Measurements from ENCODE around the gene METTL6.
"Not testable (repeated sequence)": the region's sequence is repeated elsewhere in the genome, so short reads cannot be mapped to it uniquely, and the experiment has no call there.

Gene METTL6

DNA sequence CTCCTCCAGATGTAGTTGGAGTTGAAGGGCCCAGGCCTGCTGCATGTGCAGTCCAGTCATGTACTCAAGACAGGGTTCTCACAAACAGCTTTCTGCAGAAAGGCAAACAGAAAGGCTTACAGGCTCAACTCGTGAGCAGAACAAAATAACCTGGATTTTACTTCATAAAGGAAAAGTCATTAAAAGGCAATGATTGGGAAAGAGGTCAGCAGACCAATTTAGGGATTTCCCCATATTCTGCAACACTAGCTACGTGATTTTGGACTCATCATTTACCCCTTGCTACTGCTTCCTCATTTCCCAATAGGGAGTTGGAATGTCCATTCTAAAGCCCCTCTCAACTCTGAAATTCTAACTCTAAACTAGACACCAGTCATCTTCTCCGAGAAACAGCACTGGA is 18.1 kb downstream of the METTL6 start:
- Histone ChIP-seq H3K4me1 (ENCODE audit: control insufficient read depth in 1 of 2, insufficient read depth in 2 of 2, low read length in 2 of 2) (no peaks in the 10 kb centered on the region), H3K9ac (ENCODE audit: low read depth in 1 of 2, low read length in 2 of 2) (no peak overlapping the region), H3K36me3 (ENCODE audit: control insufficient read depth in 1 of 2, insufficient read depth in 2 of 2, low read length in 2 of 2) (peaks cover 10 to 24% of the 10 kb centered on the region in 2 donors), H3K27ac (ENCODE audit: low read depth, low read length) (no peak overlapping the region), H3K27me3 (ENCODE audit: control insufficient read depth in 1 of 2, insufficient read depth in 2 of 2, low read length in 2 of 2) (no peaks in the 10 kb centered on the region), H3K9me3 (ENCODE audit: control insufficient read depth in 1 of 2, low read length in 2 of 2) (no peaks in the 10 kb centered on the region), H3K4me3 (ENCODE audit: low read depth in 1 of 2, low read length in 2 of 2) (no peak overlapping the region)

DNA sequence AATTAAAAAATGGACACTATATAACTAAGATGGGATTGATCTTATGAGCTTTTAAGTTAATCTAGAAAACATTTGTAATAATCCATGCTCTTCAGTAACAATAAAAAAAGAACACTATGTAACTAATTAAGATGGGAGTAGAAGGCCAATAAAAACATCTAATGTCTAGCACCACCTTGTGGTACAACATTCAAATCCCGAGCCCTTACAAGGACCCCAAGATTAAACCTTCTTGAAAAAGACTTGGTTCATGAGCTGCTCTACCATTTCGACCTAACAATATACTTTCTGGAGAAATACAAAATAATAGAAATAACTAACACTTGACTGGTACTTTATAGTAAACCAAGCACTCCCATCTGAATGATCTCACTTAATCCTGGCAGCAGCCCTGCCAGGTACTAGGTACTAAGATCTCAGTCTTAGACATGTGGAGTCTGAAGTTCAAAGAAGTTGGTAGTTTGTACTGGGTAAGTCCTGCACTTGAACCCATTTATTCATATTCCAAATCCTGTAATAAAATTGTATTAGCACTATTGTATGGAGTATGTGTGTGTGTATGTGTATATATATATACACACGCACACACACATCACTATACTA is 21.8 kb downstream of the METTL6 start:
- Histone ChIP-seq H3K4me1 (ENCODE audit: control insufficient read depth in 1 of 2, insufficient read depth in 2 of 2, low read length in 2 of 2) (no peaks in the 10 kb centered on the region), H3K4me3 (ENCODE audit: low read depth in 1 of 2, low read length in 2 of 2) (no peak overlapping the region), H3K36me3 (ENCODE audit: control insufficient read depth in 1 of 2, insufficient read depth in 2 of 2, low read length in 2 of 2) (peaks cover 3% of the 10 kb centered on the region in 2 donors), H3K27ac (ENCODE audit: low read depth, low read length) (no peak overlapping the region), H3K9ac (ENCODE audit: low read depth in 1 of 2, low read length in 2 of 2) (no peak overlapping the region), H3K27me3 (ENCODE audit: control insufficient read depth in 1 of 2, insufficient read depth in 2 of 2, low read length in 2 of 2) (no peaks in the 10 kb centered on the region), H3K9me3 (ENCODE audit: control insufficient read depth in 1 of 2, low read length in 2 of 2) (no peaks in the 10 kb centered on the region)

DNA sequence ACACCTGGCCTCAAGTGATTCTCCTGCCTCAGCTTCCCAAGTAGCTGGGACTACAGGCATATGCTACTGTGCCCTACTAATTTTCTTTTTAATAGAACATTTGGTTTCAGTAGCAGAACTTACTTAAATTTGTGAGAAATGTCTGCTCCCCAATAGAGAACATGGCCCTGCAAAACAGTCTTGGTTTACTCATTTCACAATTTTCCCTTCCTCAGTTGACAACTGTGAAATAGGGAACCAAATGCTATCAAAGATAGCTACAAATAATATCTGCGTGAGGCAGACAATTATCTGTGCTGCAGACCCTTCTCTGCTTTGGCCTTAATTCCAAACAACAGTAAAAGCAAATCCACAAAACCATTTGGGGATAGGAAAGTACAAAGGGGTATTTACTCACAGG is 22.6 kb downstream of the METTL6 start:
- Histone ChIP-seq H3K9ac (ENCODE audit: low read depth in 1 of 2, low read length in 2 of 2) (no peak overlapping the region), H3K27me3 (ENCODE audit: control insufficient read depth in 1 of 2, insufficient read depth in 2 of 2, low read length in 2 of 2) (no peaks in the 10 kb centered on the region), H3K27ac (ENCODE audit: low read depth, low read length) (no peak overlapping the region), H3K36me3 (ENCODE audit: control insufficient read depth in 1 of 2, insufficient read depth in 2 of 2, low read length in 2 of 2) (peaks cover 3% of the 10 kb centered on the region in 2 donors), H3K4me1 (ENCODE audit: control insufficient read depth in 1 of 2, insufficient read depth in 2 of 2, low read length in 2 of 2) (no peaks in the 10 kb centered on the region), H3K9me3 (ENCODE audit: control insufficient read depth in 1 of 2, low read length in 2 of 2) (no peaks in the 10 kb centered on the region), H3K4me3 (ENCODE audit: low read depth in 1 of 2, low read length in 2 of 2) (no peak overlapping the region)

DNA sequence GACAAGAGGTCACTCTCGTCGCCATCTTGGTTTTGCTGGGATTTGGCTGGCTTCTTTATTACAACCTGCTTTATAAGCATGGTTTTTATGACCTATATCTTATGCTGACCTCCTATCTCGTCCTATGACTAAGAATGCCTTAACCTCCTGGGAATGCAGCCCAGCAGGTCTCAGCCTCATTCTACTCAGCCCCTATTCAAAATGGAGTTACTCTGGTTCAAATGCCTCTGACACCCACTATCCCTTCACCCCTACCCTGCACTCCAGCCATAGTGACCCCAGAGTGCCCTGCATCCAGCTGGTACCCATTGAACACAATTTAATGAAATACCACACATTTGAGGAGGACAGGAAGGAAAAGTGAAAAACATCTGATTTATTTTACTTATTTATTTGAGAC is 23.4 kb downstream of the METTL6 start:
- H3K27ac ChIP-seq (ENCODE audit: low read depth, low read length) = no peak overlapping the region
- no peaks in the 10 kb centered on the region for H3K27me3 ChIP-seq (ENCODE audit: control insufficient read depth in 1 of 2, insufficient read depth in 2 of 2, low read length in 2 of 2)
- no peaks in the 10 kb centered on the region for H3K9me3 ChIP-seq (ENCODE audit: control insufficient read depth in 1 of 2, low read length in 2 of 2)
- no peak overlapping the region for H3K4me3 ChIP-seq (ENCODE audit: low read depth in 1 of 2, low read length in 2 of 2)
- H3K36me3 ChIP-seq (ENCODE audit: control insufficient read depth in 1 of 2, insufficient read depth in 2 of 2, low read length in 2 of 2) = peaks cover 0 to 3% of the 10 kb centered on the region in 2 donors
- no peak overlapping the region for H3K9ac ChIP-seq (ENCODE audit: low read depth in 1 of 2, low read length in 2 of 2)
- H3K4me1 ChIP-seq (ENCODE audit: control insufficient read depth in 1 of 2, insufficient read depth in 2 of 2, low read length in 2 of 2) = no peaks in the 10 kb centered on the region

DNA sequence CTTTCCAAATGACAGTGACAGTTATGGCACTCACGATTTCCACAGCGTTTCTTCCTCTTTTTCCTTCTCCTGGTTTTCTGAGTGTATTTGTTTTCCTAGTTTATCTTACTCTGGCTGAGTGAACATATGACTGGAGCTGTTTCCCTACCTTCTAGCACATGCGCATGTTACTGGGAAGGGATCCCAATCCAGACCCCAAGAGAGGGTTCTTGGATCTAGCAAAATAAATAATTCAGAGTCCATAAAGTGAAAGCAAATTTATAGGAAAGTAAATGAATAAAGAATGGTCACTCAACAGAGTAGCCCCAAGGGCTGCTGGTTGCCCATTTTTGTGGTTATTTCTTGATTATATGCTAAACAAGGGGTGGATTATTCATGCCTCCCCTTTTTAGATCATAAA is 23.8 kb downstream of the METTL6 start:
- H3K27ac ChIP-seq (ENCODE audit: low read depth, low read length) = no peak overlapping the region
- no peak overlapping the region for H3K4me3 ChIP-seq (ENCODE audit: low read depth in 1 of 2, low read length in 2 of 2)
- H3K27me3 ChIP-seq (ENCODE audit: control insufficient read depth in 1 of 2, insufficient read depth in 2 of 2, low read length in 2 of 2) = no peaks in the 10 kb centered on the region
- no peaks in the 10 kb centered on the region for H3K4me1 ChIP-seq (ENCODE audit: control insufficient read depth in 1 of 2, insufficient read depth in 2 of 2, low read length in 2 of 2)
- H3K9me3 ChIP-seq (ENCODE audit: control insufficient read depth in 1 of 2, low read length in 2 of 2) = no peaks in the 10 kb centered on the region
- no peak overlapping the region for H3K9ac ChIP-seq (ENCODE audit: low read depth in 1 of 2, low read length in 2 of 2)
- H3K36me3 ChIP-seq (ENCODE audit: control insufficient read depth in 1 of 2, insufficient read depth in 2 of 2, low read length in 2 of 2) = peaks cover 0 to 3% of the 10 kb centered on the region in 2 donors

DNA sequence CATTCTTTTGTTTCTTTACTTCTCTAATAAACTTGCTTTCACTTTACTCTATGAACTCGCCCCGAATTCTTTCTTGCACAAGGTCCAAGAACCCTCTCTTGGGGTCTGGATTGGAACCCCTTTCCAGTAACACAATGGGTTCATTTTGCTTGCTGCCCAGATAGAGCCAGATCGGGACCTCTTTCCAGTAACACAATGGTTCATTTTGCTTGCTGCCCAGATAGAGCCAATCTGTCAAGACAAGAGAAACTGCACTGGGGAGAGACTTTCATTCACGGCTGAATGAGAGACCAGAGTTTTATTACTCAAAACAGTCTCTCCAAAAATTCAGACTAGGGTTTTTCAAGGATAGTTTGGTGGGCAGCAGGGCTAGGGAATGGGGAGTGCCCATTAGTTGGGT is 25.4 kb downstream of the METTL6 start:
- no peak overlapping the region for H3K4me3 ChIP-seq (ENCODE audit: low read depth in 1 of 2, low read length in 2 of 2)
- H3K4me1 ChIP-seq (ENCODE audit: control insufficient read depth in 1 of 2, insufficient read depth in 2 of 2, low read length in 2 of 2) = no peaks in the 10 kb centered on the region
- H3K27me3 ChIP-seq (ENCODE audit: control insufficient read depth in 1 of 2, insufficient read depth in 2 of 2, low read length in 2 of 2) = no peaks in the 10 kb centered on the region
- no peaks in the 10 kb centered on the region for H3K36me3 ChIP-seq (ENCODE audit: control insufficient read depth in 1 of 2, insufficient read depth in 2 of 2, low read length in 2 of 2)
- no peak overlapping the region for H3K9ac ChIP-seq (ENCODE audit: low read depth in 1 of 2, low read length in 2 of 2)
- H3K27ac ChIP-seq (ENCODE audit: low read depth, low read length) = no peak overlapping the region
- no peaks in the 10 kb centered on the region for H3K9me3 ChIP-seq (ENCODE audit: control insufficient read depth in 1 of 2, low read length in 2 of 2)

DNA sequence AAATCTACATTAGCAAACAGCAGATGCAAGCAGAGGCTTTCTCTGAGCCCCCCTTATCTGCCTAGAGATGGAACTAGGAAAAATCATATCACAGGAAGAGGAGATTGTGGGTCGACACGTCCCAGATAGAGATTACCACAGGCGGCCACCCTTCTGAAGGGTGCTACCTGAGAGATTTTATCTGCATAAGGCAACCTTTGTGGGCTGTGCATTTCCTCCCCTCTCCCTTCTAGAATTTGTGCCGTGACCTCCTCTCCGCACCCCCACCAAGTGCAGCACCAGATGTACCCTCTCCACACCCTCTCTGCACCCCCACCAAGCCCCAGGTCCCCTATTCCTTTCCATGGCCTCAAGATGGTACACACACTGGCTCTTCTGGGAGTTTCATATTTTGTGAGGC is 27.4 kb downstream of the METTL6 start:
- Histone ChIP-seq H3K36me3 (ENCODE audit: control insufficient read depth in 1 of 2, insufficient read depth in 2 of 2, low read length in 2 of 2) (no peaks in the 10 kb centered on the region), H3K27ac (ENCODE audit: low read depth, low read length) (no peak overlapping the region), H3K27me3 (ENCODE audit: control insufficient read depth in 1 of 2, insufficient read depth in 2 of 2, low read length in 2 of 2) (no peaks in the 10 kb centered on the region), H3K4me1 (ENCODE audit: control insufficient read depth in 1 of 2, insufficient read depth in 2 of 2, low read length in 2 of 2) (no peaks in the 10 kb centered on the region), H3K4me3 (ENCODE audit: low read depth in 1 of 2, low read length in 2 of 2) (no peak overlapping the region), H3K9me3 (ENCODE audit: control insufficient read depth in 1 of 2, low read length in 2 of 2) (no peaks in the 10 kb centered on the region), H3K9ac (ENCODE audit: low read depth in 1 of 2, low read length in 2 of 2) (no peak overlapping the region)

DNA sequence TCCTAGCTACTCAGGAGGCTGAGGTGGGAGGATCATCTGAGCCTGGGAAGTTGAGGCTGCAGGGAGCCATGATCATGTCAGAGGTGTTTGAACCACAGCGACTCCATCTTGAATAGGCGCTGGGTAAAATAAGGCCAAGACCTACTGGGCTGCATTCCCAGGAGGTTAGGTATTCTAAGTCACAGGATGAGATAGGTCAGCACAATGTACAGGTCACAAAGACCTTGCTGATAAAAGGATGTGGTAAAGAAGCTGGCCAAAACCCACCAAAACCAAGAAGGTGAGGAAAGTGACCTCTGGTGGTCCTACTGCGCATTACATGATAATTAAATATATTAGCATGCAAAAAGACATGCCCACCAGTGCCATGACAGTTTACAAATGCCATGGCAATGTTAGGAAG is 28.6 kb downstream of the METTL6 start:
- not testable (repeated sequence) for H3K9ac ChIP-seq (ENCODE audit: low read depth in 1 of 2, low read length in 2 of 2); H3K27me3 ChIP-seq (ENCODE audit: control insufficient read depth in 1 of 2, insufficient read depth in 2 of 2, low read length in 2 of 2); H3K36me3 ChIP-seq (ENCODE audit: control insufficient read depth in 1 of 2, insufficient read depth in 2 of 2, low read length in 2 of 2); H3K4me3 ChIP-seq (ENCODE audit: low read depth in 1 of 2, low read length in 2 of 2); H3K27ac ChIP-seq (ENCODE audit: low read depth, low read length); H3K9me3 ChIP-seq (ENCODE audit: control insufficient read depth in 1 of 2, low read length in 2 of 2); H3K4me1 ChIP-seq (ENCODE audit: control insufficient read depth in 1 of 2, insufficient read depth in 2 of 2, low read length in 2 of 2)

DNA sequence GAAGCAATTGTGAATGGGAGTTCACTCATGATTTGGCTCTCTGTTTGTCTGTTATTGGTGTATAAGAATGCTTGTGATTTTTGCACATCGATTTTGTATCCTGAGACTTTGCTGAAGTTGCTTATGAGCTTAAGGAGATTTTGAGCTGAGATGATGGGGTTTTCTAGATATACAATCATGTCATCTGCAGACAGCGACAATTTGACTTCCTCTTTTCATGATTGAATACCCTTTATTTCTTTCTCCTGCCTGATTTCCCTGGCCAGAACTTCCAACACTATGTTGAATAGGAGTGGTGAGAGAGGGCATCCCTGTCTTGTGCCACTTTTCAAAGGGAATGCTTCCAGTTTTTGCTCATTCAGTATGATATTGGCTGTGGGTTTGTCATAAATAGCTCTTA is 34.1 kb downstream of the METTL6 start:
- H3K27me3 ChIP-seq (ENCODE audit: control insufficient read depth in 1 of 2, insufficient read depth in 2 of 2, low read length in 2 of 2); H3K9me3 ChIP-seq (ENCODE audit: control insufficient read depth in 1 of 2, low read length in 2 of 2); H3K4me3 ChIP-seq (ENCODE audit: low read depth in 1 of 2, low read length in 2 of 2); H3K4me1 ChIP-seq (ENCODE audit: control insufficient read depth in 1 of 2, insufficient read depth in 2 of 2, low read length in 2 of 2); H3K36me3 ChIP-seq (ENCODE audit: control insufficient read depth in 1 of 2, insufficient read depth in 2 of 2, low read length in 2 of 2); H3K9ac ChIP-seq (ENCODE audit: low read depth in 1 of 2, low read length in 2 of 2); H3K27ac ChIP-seq (ENCODE audit: low read depth, low read length): not testable (repeated sequence)

DNA sequence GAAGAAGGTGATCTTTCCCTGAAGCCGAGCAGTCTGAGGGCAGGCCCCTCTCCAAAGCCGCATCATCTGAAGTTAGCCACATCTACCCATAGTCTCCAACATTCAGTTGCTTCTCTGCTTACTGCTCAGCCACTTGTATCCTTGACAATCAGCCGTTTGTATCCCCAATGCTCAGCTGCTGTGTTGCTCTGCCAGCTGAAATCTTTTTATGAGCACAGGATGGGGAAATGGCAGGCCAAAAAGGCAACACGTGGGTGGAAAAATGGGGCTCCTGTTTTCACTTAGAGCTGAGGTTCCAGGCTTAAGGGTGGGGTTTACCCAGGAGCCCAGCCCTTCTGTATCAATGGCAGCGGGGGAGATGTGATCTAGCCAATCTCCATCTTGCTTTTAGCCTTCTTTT is 36.3 kb downstream of the METTL6 start:
- Histone ChIP-seq H3K27ac (ENCODE audit: low read depth, low read length) (no peak overlapping the region), H3K27me3 (ENCODE audit: control insufficient read depth in 1 of 2, insufficient read depth in 2 of 2, low read length in 2 of 2) (no peaks in the 10 kb centered on the region), H3K36me3 (ENCODE audit: control insufficient read depth in 1 of 2, insufficient read depth in 2 of 2, low read length in 2 of 2) (no peaks in the 10 kb centered on the region), H3K4me3 (ENCODE audit: low read depth in 1 of 2, low read length in 2 of 2) (no peak overlapping the region), H3K4me1 (ENCODE audit: control insufficient read depth in 1 of 2, insufficient read depth in 2 of 2, low read length in 2 of 2) (peaks cover 4 to 5% of the 10 kb centered on the region in 2 donors), H3K9ac (ENCODE audit: low read depth in 1 of 2, low read length in 2 of 2) (no peak overlapping the region), H3K9me3 (ENCODE audit: control insufficient read depth in 1 of 2, low read length in 2 of 2) (peaks cover 4 to 5% of the 10 kb centered on the region in 2 donors)

DNA sequence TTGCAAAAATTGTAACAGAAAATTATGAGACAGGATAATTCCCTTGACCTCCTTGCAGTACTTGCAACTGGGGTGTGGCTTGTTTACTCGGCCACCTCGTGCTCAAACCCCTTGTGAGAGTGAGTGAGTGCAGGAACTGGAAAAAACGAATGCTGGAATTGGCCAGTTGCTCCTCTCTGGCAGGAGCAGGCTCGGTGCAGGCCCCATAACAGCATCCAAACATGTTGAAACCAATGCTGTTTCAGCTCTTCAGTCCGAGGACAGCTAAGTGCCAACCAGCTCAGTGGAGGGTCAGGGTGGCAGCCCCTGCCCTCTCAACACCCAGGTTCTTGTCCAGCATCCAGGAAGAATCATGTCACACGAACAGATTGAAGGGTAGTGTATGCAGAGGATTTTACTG is 36.9 kb downstream of the METTL6 start:
- peaks cover 4 to 8% of the 10 kb centered on the region in 2 donors for H3K4me1 ChIP-seq (ENCODE audit: control insufficient read depth in 1 of 2, insufficient read depth in 2 of 2, low read length in 2 of 2)
- no peaks in the 10 kb centered on the region for H3K27me3 ChIP-seq (ENCODE audit: control insufficient read depth in 1 of 2, insufficient read depth in 2 of 2, low read length in 2 of 2)
- H3K9me3 ChIP-seq (ENCODE audit: control insufficient read depth in 1 of 2, low read length in 2 of 2) = peaks cover 5 to 6% of the 10 kb centered on the region in 2 donors
- H3K9ac ChIP-seq (ENCODE audit: low read depth in 1 of 2, low read length in 2 of 2) = no peak overlapping the region
- H3K36me3 ChIP-seq (ENCODE audit: control insufficient read depth in 1 of 2, insufficient read depth in 2 of 2, low read length in 2 of 2) = no peaks in the 10 kb centered on the region
- no peak overlapping the region for H3K4me3 ChIP-seq (ENCODE audit: low read depth in 1 of 2, low read length in 2 of 2)
- H3K27ac ChIP-seq (ENCODE audit: low read depth, low read length) = no peak overlapping the region

Data from duodenal mucosa (tissue), 2 donors.